Measurements from ENCODE around the gene VEZF1.

- TF ChIP-seq CTCF (IDR thresholded peaks at IDR 0.05; ENCODE audit: insufficient read depth, low read length) (no peak), POLR2AphosphoS5 (IDR thresholded peaks at IDR 0.05; ENCODE audit: low read depth) (peak; percentile 59; the same call in 1 of the 2 replicates), GABPA (IDR thresholded peaks at IDR 0.05; ENCODE audit: low read depth) (no peak)
- TF ChIP-seq, protein P1, sequence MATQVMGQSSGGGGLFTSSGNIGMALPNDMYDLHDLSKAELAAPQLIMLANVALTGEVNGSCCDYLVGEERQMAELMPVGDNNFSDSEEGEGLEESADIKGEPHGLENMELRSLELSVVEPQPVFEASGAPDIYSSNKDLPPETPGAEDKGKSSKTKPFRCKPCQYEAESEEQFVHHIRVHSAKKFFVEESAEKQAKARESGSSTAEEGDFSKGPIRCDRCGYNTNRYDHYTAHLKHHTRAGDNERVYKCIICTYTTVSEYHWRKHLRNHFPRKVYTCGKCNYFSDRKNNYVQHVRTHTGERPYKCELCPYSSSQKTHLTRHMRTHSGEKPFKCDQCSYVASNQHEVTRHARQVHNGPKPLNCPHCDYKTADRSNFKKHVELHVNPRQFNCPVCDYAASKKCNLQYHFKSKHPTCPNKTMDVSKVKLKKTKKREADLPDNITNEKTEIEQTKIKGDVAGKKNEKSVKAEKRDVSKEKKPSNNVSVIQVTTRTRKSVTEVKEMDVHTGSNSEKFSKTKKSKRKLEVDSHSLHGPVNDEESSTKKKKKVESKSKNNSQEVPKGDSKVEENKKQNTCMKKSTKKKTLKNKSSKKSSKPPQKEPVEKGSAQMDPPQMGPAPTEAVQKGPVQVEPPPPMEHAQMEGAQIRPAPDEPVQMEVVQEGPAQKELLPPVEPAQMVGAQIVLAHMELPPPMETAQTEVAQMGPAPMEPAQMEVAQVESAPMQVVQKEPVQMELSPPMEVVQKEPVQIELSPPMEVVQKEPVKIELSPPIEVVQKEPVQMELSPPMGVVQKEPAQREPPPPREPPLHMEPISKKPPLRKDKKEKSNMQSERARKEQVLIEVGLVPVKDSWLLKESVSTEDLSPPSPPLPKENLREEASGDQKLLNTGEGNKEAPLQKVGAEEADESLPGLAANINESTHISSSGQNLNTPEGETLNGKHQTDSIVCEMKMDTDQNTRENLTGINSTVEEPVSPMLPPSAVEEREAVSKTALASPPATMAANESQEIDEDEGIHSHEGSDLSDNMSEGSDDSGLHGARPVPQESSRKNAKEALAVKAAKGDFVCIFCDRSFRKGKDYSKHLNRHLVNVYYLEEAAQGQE (IDR thresholded peaks at IDR 0.05; ENCODE audit: insufficient replicate concordance, low read depth): no peak
These were observed at the start of gene VEZF1 for GRCh38 chr17:57987581-57988300.
